Stimulated activated CD4-positive, alpha-beta T cell treated with anti-CD3 and anti-CD28 coated beads, TNF-alpha, amount 100 ng/mL, for 48 hours (primary cell): ENCODE measurements around the gene EPB41L4B.

Experiments used
- DNase-seq, 3 donors: peaks; one replicate each; pipeline ENCODE4 v3.0.0-alpha.2; 2020; ENCODE audit warnings: low read depth in 3 of 3

EPB41L4B gene

GRCh38 chr9:109199676-109200075 lies 121.2 kb downstream of the EPB41L4B start:
- no peak for DNase-seq

GRCh38 chr9:109198736-109199382 lies 122.0 kb downstream of the EPB41L4B start:
- DNase-seq: no peak

GRCh38 chr9:109193974-109194556 lies 126.8 kb downstream of the EPB41L4B start:
- DNase-seq: no peak

- DNase-seq: no peak
Measured at GRCh38 chr9:109192732-109193361, 128.0 kb downstream of the EPB41L4B start.

- DNase-seq: no peak
Measured at GRCh38 chr9:109191746-109192145, 129.1 kb downstream of the EPB41L4B start.

- no peak for DNase-seq
Measured at GRCh38 chr9:109190151-109190550, 130.7 kb downstream of the EPB41L4B start.

- no peak for DNase-seq
Measured at GRCh38 chr9:109186857-109187520, 133.9 kb downstream of the EPB41L4B start.

GRCh38 chr9:109182940-109183798 lies 137.7 kb downstream of the EPB41L4B start:
- no peak for DNase-seq

GRCh38 chr9:109182550-109182939 lies 138.3 kb downstream of the EPB41L4B start:
- DNase-seq: no peak

GRCh38 chr9:109181284-109181683 lies 139.6 kb downstream of the EPB41L4B start:
- peak; percentile 15 to 38 (median 26) for DNase-seq

GRCh38 chr9:109179801-109180523 lies 140.9 kb downstream of the EPB41L4B start:
- no peak for DNase-seq

GRCh38 chr9:109176963-109177362 lies 143.9 kb downstream of the EPB41L4B start:
- no peak for DNase-seq

- no peak for DNase-seq
Measured at GRCh38 chr9:109176386-109176785, 144.5 kb downstream of the EPB41L4B start.

GRCh38 chr9:109172935-109173334 lies 147.9 kb downstream of the EPB41L4B start:
- no peak for DNase-seq

- DNase-seq: no peak
Measured at GRCh38 chr9:109171926-109172325, 148.9 kb downstream of the EPB41L4B start.

- DNase-seq: no peak
Measured at GRCh38 chr9:109168170-109168569, 152.7 kb downstream of the EPB41L4B start.

- no peak for DNase-seq
Measured at GRCh38 chr9:109167716-109168115, 153.1 kb downstream of the EPB41L4B start.

GRCh38 chr9:109166771-109167601 lies 153.9 kb downstream of the EPB41L4B start, which contains the start of gene FRRS1L:
Gene FRRS1L, minus strand, starts transcription at chr9:109167249. Its CDS starts 111 bp downstream, at chr9:109167138.
- no peak for DNase-seq

- DNase-seq: no peak
Measured at GRCh38 chr9:109166171-109166770, 154.6 kb downstream of the EPB41L4B start.

GRCh38 chr9:109164042-109164441 lies 156.8 kb downstream of the EPB41L4B start:
- DNase-seq: no peak
